H9 (cell line): ENCODE results near the gene ITGB7. TPM values are rescaled to one million over a fixed set of nuclear protein-coding genes. Genes with fewer than 3 reads are reported as not detected.

Experiments
- DNase-seq: peaks from one replicate; pipeline ENCODE4 v3.0.0-alpha.2; 2017
- H2AFZ ChIP-seq: one replicate; pipeline ENCODE4 v1.6.1; 2013; ENCODE audit warnings: mild to moderate bottlenecking, low read length, control low read depth, moderate library complexity
- H2AK5ac ChIP-seq: 2 replicates; pipeline ENCODE4 v1.6.1; 2013; ENCODE audit warnings: low read length, control low read depth, mixed read lengths; ENCODE audit not compliant: insufficient read length
- H2BK120ac ChIP-seq: one replicate; pipeline ENCODE4 v1.6.1; 2013; ENCODE audit warnings: low read depth, mild to moderate bottlenecking, low read length, control low read depth, inconsistent platforms; ENCODE audit not compliant: poor library complexity, severe bottlenecking
- H2BK12ac ChIP-seq: 2 replicates; pipeline ENCODE4 v1.6.1; 2013; ENCODE audit warnings: low read length, control low read depth, mixed read lengths, low read depth; ENCODE audit not compliant: insufficient read length
- H2BK15ac ChIP-seq: 2 replicates; pipeline ENCODE4 v1.6.1; 2013; ENCODE audit warnings: low read depth, low read length, control low read depth
- H2BK20ac ChIP-seq: one replicate; pipeline ENCODE4 v1.6.1; 2013; ENCODE audit warnings: low read depth, mild to moderate bottlenecking, low read length, control low read depth, inconsistent platforms; ENCODE audit not compliant: poor library complexity, severe bottlenecking
- H2BK5ac ChIP-seq: 2 replicates; pipeline ENCODE4 v1.6.1; 2013; ENCODE audit warnings: low read length, control low read depth, mixed read lengths; ENCODE audit not compliant: insufficient read length
- H3K14ac ChIP-seq: 2 replicates; pipeline ENCODE4 v1.6.1; 2013; ENCODE audit warnings: low read length, control low read depth; ENCODE audit not compliant: insufficient read depth
- H3K18ac ChIP-seq: 2 replicates; pipeline ENCODE4 v1.6.1; 2013; ENCODE audit warnings: low read depth, mild to moderate bottlenecking, mixed read lengths, low read length, control low read depth; ENCODE audit not compliant: insufficient read length
- H3K23ac ChIP-seq: 2 replicates; pipeline ENCODE4 v1.6.1; 2013; ENCODE audit warnings: low read length, control low read depth, mixed read lengths, low read depth; ENCODE audit not compliant: insufficient read length
- H3K23me2 ChIP-seq: 2 replicates; pipeline ENCODE4 v1.6.1; 2013; ENCODE audit warnings: low read depth, mild to moderate bottlenecking, mixed read lengths, low read length, control low read depth; ENCODE audit not compliant: insufficient read length, poor library complexity, severe bottlenecking
- H3K27ac ChIP-seq: 2 replicates; pipeline ENCODE4 v1.5.1; 2013; ENCODE audit warnings: low read length, control low read depth, mixed read lengths, low read depth; ENCODE audit not compliant: insufficient read length
- H3K27me3 ChIP-seq: 2 replicates; pipeline ENCODE4 v1.6.1; 2013; ENCODE audit warnings: low read length, control low read depth, inconsistent platforms; ENCODE audit not compliant: insufficient read depth
- H3K4ac ChIP-seq: 2 replicates; pipeline ENCODE4 v1.6.1; 2013; ENCODE audit warnings: low read depth, mild to moderate bottlenecking, control low read depth, inconsistent platforms, low read length, moderate library complexity
- H3K4me1 ChIP-seq: 2 replicates; pipeline ENCODE4 v1.6.1; 2013; ENCODE audit warnings: low read length, control low read depth, inconsistent platforms; ENCODE audit not compliant: insufficient read depth
- H3K4me2 ChIP-seq: 2 replicates; pipeline ENCODE4 v1.6.1; 2013; ENCODE audit warnings: low read length, control low read depth, mixed read lengths; ENCODE audit not compliant: insufficient read length, insufficient read depth
- H3K56ac ChIP-seq: 2 replicates; pipeline ENCODE4 v1.6.1; 2013; ENCODE audit warnings: low read depth, mild to moderate bottlenecking, mixed read lengths, low read length, control low read depth; ENCODE audit not compliant: insufficient read length
- H3K79me1 ChIP-seq: 2 replicates; pipeline ENCODE4 v1.6.1; 2013; ENCODE audit warnings: low read depth, mild to moderate bottlenecking, moderate library complexity, low read length, control low read depth, inconsistent platforms; ENCODE audit not compliant: insufficient read depth, poor library complexity, severe bottlenecking
- H3K79me2 ChIP-seq: 2 replicates; pipeline ENCODE4 v1.6.1; 2013; ENCODE audit warnings: low read length, control low read depth, inconsistent platforms; ENCODE audit not compliant: insufficient read depth
- H3K9ac ChIP-seq: 2 replicates; pipeline ENCODE4 v1.6.1; 2013; ENCODE audit warnings: low read length, control low read depth, mixed read lengths; ENCODE audit not compliant: insufficient read length; ENCODE audit errors: extremely low read depth
- H3K9me3 ChIP-seq: one replicate; pipeline ENCODE4 v1.6.1; 2013; ENCODE audit warnings: low read depth, low read length, inconsistent platforms; ENCODE audit not compliant: control insufficient read depth
- H3T11ph ChIP-seq: one replicate; pipeline ENCODE4 v1.6.1; 2013; ENCODE audit warnings: mild to moderate bottlenecking, low read length, control low read depth, inconsistent platforms
- H4K20me1 ChIP-seq: one replicate; pipeline ENCODE4 v1.6.1; 2013; ENCODE audit not compliant: control insufficient read depth, insufficient read length, insufficient read depth
- H4K5ac ChIP-seq: 2 replicates; pipeline ENCODE4 v1.6.1; 2013; ENCODE audit warnings: low read depth, mild to moderate bottlenecking, mixed read lengths, low read length, control low read depth; ENCODE audit not compliant: insufficient read length
- H4K8ac ChIP-seq: replicated peaks from 2 replicates; pipeline ENCODE4 v1.6.1; 2013; ENCODE audit warnings: low read length, control low read depth, mixed read lengths, low read depth; ENCODE audit not compliant: insufficient read length
- H4K91ac ChIP-seq: 2 replicates; pipeline ENCODE4 v1.6.1; 2013; ENCODE audit warnings: low read depth, mild to moderate bottlenecking, moderate library complexity, mixed read lengths, low read length, control low read depth; ENCODE audit not compliant: insufficient read length
- H3K27ac Mint-ChIP-seq, 3 experiments: 2 replicates in 2 of 3; 3 replicates in 1 of 3; pipeline ENCODE4 v1.8.0; 2020 to 2021; ENCODE audit warnings: mixed read lengths in 3 of 3, mild to moderate bottlenecking in 1 of 3, moderate library complexity in 1 of 3
- H3K27me3 Mint-ChIP-seq: 2 replicates; pipeline ENCODE4 v1.8.0; 2021; ENCODE audit warnings: low read depth, mild to moderate bottlenecking, moderate library complexity, mixed read lengths
- H3K36me3 Mint-ChIP-seq, 3 experiments: 2 replicates in 2 of 3; 3 replicates in 1 of 3; pipeline ENCODE4 v1.8.0; 2020 to 2021; ENCODE audit warnings: low read depth in 3 of 3, mixed read lengths in 3 of 3; ENCODE audit not compliant: insufficient read depth in 1 of 3
- H3K4me1 Mint-ChIP-seq, 2 experiments: 2 replicates each; pipeline ENCODE4 v1.8.0; 2020; ENCODE audit warnings: mixed read lengths in 2 of 2
- H3K4me3 Mint-ChIP-seq, 2 experiments: 2 replicates in 1 of 2; 3 replicates in 1 of 2; pipeline ENCODE4 v1.8.0; 2020 to 2021; ENCODE audit warnings: mild to moderate bottlenecking in 2 of 2, mixed read lengths in 2 of 2, moderate library complexity in 1 of 2
- H3K9me3 Mint-ChIP-seq, 2 experiments: 2 replicates in 1 of 2; 3 replicates in 1 of 2; pipeline ENCODE4 v1.8.0; 2020; ENCODE audit warnings: mild to moderate bottlenecking in 2 of 2, mixed read lengths in 2 of 2, moderate library complexity in 1 of 2
- WGBS: extraction: QIAGEN DNeasy Blood & Tissue Kit; methylation state at CpG from one replicate; pipeline ENCODE4 v1.1.7; 2013; ENCODE audit warnings: missing lambda C conversion rate, low lambda C conversion rate, mixed read lengths; ENCODE audit not compliant: insufficient read length; ENCODE audit errors: extremely low coverage; 5-methylcytosine and 5-hydroxymethylcytosine counted together
- total RNA-seq: library from RNA; stranded (reverse); gene quantifications from 2 replicates; pipeline ENCODE4 v1.2.1, GENCODE V29; 2021
- TF ChIP-seq, protein P1 (sequence below): fragments of 200-600 bp; sonication (generic); conservative IDR thresholded peaks from 3 replicates; pipeline ENCODE4 v1.8.0; 2021; ENCODE audit warnings: antibody characterized with exemption, mild to moderate bottlenecking

The ITGB7 gene
- total RNA-seq, 1 experiment from 2014 or later, result 0.39 TPM

DNA sequence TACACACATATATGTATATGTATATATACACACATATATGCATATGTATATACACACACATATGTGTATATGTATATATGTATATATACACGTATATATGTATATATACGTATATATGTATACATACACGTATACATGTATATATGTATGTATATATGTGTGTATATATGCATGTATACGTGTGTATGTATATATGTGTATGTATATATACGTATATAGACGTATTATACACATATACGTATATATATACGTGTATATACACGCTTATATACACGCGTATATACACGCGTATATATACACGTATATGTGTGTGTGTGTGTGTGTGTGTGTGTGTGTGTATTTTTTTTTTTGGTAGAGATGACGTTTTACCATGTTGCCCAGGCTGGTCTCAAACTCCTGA lies 59.4 kb downstream of the ITGB7 start:
- Histone ChIP-seq H3K18ac (no peak overlapping the region), H2BK15ac (no peak overlapping the region), H3K23ac (no peak overlapping the region), H3K27ac (no peak overlapping the region), H3T11ph (no peak overlapping the region), H3K79me2 (no peaks in the 10 kb centered on the region), H4K8ac (no peak overlapping the region), H3K79me1 (no peaks in the 10 kb centered on the region), H3K4ac (no peak overlapping the region), H4K5ac (no peak overlapping the region), H2BK120ac (no peak overlapping the region), H4K20me1 (no peaks in the 10 kb centered on the region), H2AFZ (no peak overlapping the region), H2BK12ac (no peak overlapping the region), H3K56ac (no peak overlapping the region), H3K4me1 (no peaks in the 10 kb centered on the region; the same call in 1 of the 2 replicates), H3K9ac (no peak overlapping the region), H2AK5ac (no peak overlapping the region), H3K4me2 (no peak overlapping the region), H3K9me3 (no peaks in the 10 kb centered on the region), H2BK5ac (no peak overlapping the region), H3K14ac (no peak overlapping the region), H3K23me2 (no peaks in the 10 kb centered on the region), H3K27me3 (no peaks in the 10 kb centered on the region), H4K91ac (no peak overlapping the region), H2BK20ac (no peak overlapping the region)
- Mint-ChIP-seq H3K4me1 (peaks cover 0 to 4% of the 10 kb centered on the region in 2 experiments; a peak in 2 of 4 replicates), H3K9me3 (no peaks in the 10 kb centered on the region), H3K4me3 (no peak overlapping the region), H3K27ac (no peak overlapping the region), H3K36me3 (no peaks in the 10 kb centered on the region), H3K27me3 (peaks cover 24% of the 10 kb centered on the region)
- TF ChIP-seq, protein P1, sequence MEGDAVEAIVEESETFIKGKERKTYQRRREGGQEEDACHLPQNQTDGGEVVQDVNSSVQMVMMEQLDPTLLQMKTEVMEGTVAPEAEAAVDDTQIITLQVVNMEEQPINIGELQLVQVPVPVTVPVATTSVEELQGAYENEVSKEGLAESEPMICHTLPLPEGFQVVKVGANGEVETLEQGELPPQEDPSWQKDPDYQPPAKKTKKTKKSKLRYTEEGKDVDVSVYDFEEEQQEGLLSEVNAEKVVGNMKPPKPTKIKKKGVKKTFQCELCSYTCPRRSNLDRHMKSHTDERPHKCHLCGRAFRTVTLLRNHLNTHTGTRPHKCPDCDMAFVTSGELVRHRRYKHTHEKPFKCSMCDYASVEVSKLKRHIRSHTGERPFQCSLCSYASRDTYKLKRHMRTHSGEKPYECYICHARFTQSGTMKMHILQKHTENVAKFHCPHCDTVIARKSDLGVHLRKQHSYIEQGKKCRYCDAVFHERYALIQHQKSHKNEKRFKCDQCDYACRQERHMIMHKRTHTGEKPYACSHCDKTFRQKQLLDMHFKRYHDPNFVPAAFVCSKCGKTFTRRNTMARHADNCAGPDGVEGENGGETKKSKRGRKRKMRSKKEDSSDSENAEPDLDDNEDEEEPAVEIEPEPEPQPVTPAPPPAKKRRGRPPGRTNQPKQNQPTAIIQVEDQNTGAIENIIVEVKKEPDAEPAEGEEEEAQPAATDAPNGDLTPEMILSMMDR, result no peak
- no peak for DNase-seq
- WGBS, result no CpG with 5 or more reads among the region's 15 CpGs
